HL-60 (cell line): ENCODE measurements around the gene PACRG.

Experiments used
- GABPA ChIP-seq: IDR thresholded peaks from 2 replicates; pipeline ENCODE4 v1.6.1; 2012; ENCODE audit warnings: low read depth
- POLR2AphosphoS5 ChIP-seq: IDR thresholded peaks from 2 replicates; pipeline ENCODE4 v1.6.1; 2012; ENCODE audit warnings: low read depth
- SPI1 ChIP-seq: IDR thresholded peaks from 2 replicates; pipeline ENCODE4 v1.6.1; 2012; ENCODE audit warnings: low read depth, mild to moderate bottlenecking, borderline replicate concordance
- TF ChIP-seq, protein P1 (sequence below): IDR thresholded peaks from one replicate; pipeline ENCODE4 v1.5.1; 2011; ENCODE audit warnings: low read length, control low read depth, inconsistent platforms; ENCODE audit not compliant: insufficient read depth

DNA sequence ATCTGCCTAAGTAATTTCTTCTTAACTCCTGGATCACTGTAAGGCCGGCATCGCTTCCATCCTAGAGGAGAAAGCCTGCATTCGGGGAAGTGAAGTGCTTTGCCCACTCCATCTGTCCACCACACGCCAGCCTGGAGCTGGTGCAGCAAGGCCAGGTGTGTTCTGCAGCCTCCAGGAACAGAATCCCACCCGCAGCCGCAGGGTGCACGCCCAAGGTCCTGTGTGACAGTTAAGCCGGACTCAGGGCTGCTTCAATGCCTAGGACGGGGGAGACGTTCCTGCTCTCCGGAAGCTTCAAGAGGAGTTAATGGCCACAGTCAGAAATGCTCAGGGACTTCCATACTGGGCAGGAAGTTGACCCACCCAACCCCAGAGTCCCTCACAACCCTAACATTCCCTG, 600.6 kb downstream of the PACRG start:
- TF ChIP-seq POLR2AphosphoS5 (no peak), SPI1 (no peak), GABPA (no peak)
- TF ChIP-seq, protein P1, sequence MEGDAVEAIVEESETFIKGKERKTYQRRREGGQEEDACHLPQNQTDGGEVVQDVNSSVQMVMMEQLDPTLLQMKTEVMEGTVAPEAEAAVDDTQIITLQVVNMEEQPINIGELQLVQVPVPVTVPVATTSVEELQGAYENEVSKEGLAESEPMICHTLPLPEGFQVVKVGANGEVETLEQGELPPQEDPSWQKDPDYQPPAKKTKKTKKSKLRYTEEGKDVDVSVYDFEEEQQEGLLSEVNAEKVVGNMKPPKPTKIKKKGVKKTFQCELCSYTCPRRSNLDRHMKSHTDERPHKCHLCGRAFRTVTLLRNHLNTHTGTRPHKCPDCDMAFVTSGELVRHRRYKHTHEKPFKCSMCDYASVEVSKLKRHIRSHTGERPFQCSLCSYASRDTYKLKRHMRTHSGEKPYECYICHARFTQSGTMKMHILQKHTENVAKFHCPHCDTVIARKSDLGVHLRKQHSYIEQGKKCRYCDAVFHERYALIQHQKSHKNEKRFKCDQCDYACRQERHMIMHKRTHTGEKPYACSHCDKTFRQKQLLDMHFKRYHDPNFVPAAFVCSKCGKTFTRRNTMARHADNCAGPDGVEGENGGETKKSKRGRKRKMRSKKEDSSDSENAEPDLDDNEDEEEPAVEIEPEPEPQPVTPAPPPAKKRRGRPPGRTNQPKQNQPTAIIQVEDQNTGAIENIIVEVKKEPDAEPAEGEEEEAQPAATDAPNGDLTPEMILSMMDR, result no peak
